Measurements from ENCODE around the gene UQCRHL.
"Not testable (repeated sequence)": the region's sequence is repeated elsewhere in the genome, so short reads cannot be mapped to it uniquely, and the experiment has no call there.

Gene UQCRHL

GRCh38 chr1:15835741-15836510 lies 28.5 kb upstream of the UQCRHL start:
- DNase-seq, result peak; percentile 69 to 100 (median 98)

DNA sequence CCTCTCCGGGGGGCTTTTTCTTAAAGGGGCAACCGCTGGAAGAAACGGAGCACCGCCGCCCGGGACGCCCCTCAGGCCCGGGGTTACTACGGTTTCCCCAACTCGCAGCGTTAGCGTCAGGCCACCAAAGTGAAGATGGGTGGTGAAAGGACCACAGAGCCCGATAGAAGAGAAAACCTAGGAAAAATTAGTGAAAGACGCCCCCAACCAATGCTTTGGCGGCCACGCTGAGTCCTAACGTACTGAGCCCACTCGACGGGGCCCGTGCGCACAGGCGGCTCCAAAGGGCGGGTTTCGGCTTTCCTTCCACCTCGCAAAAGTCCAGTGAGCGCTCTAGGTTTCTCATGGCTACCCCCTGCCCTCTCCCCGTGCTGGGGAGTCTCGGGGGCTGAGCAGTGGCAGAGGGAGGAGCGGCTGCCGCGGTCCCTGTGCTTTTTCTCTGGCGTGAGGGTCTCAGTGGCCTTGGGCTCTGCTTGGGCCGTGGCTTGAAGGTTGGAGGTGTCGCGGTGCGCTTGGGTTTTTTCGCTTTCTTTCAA lies 27.8 kb upstream of the UQCRHL start:
- peak in 4 of 56 donors; percentile 37 to 65 (median 53) for DNase-seq

DNA sequence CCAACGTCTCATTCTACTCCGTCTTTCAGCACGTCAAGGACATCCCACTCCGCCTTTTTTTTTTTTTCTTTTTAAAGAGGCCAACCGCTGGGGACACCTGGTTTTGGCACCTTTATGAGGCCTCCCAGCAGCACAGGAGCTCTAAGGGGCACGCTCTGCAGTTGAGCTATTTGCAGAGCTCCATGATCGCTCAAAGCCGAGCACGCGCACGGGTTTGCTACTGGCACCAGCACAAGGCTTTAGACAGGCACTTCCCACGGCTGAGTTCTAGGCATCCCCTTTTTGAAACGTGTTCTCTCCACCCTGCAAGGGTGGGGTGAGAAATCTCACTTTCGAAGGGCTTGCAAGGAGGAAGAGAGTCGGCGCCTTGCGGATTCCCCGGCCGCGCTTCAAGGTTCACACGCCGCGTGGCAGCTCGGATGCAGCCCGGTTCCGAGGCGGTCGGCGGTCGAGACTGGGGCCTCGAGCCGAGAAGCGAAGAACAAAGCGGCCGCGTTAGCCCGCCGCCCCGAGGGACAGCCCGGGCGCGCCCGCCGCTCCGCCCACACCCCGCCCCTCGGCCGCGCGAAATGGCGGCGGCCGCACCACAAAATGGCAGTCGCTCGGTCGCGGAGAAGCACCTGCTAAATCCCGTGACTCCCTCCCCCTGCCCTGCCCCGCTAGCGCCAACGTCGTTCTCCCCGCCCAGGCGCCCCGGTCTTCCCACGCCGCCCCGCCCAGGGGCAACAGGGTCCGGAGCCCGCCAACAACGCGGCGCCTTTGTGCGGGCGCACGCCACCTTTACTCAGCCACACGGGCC lies 27.2 kb upstream of the UQCRHL start:
- DNase-seq, result peak in 55 of 56 donors; percentile 46 to 93 (median 84)

DNA sequence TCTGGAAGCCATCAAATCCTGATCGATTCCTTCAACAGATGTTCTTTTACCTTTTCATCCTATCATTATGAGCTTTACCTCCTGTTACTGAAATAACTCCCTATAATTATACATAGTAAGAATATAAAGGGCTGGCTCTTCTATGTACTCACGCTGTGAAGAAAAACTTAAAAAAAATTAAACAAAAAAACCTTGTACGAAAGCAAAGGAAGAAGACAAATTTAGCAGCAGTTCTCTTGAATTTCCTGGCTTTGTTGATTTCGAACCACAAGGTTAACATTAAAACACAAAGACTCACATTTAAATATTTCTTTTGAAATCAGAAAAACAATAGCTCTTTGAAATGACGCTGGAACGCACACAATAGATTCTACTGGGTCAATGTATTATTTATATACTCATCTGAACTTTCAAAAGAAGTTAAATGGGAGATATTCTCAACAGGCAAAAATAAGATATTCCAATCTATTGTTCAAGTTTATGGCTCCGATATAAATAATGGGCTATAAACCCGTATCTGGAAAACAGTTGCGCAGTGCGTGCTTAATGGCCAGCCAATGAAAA lies 26.5 kb upstream of the UQCRHL start:
- DNase-seq, result no peak

GRCh38 chr1:15833069-15833679 lies 25.7 kb upstream of the UQCRHL start:
- peak in 20 of 56 donors; percentile 9 to 29 (median 18) for DNase-seq

GRCh38 chr1:15830258-15830657 lies 22.8 kb upstream of the UQCRHL start:
- DNase-seq, result no peak

DNA sequence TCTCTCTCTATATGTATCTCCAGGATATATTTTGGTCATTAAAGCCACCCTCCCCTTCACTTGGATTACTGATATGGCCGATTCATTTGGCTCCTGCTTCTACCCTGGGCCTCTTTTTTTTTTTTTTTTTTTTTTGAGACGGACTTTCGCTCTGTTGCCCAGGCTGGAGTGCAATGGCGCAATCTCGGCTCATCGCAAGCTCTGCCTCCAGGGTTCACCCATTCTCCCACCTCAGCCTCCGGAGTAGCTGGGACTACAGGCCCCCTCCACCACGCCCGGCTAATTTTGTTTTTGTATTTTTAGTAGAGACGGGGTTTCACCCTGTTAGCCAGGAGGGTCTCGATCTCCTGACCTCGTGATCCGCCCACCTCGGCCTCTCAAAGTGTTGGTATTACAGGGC lies 21.5 kb upstream of the UQCRHL start:
- not testable (repeated sequence) for DNase-seq

- not testable (repeated sequence) for DNase-seq
These were observed 20.1 kb upstream of the UQCRHL start for GRCh38 chr1:15827567-15827966.

DNA sequence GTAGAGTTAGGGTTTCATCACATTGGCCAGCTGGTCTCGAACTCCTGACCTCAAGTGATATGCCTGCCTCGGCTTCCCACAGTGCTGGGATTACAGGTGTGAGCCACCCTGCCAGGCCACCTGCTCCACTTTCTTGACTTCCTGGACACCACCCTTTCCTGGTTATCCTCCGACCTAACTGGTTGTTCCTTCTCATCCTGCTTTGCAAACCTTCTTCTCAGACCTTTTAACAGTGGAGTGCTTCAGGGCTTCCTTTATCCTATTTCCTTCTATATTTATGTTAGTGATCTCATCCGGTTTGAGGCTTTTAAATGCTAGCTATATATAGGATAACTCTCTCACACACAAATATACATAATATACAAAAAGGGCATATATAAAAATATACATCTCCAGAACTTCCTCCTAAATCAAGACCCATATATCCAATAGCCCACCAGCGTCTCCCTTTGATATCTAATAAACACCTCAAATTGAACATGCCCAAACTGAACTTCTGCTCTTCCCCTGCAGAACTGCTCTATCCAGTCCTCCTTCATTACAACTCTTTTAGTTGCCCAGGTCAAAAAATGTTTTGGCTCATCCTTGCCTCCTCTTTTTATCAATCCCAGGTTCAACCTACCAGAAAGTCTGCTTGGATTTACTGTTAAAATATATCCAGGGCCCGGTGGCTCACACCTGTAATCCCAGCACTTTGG lies 19.5 kb upstream of the UQCRHL start:
- DNase-seq, result no peak

- DNase-seq, result no peak
These were observed 18.4 kb upstream of the UQCRHL start for GRCh38 chr1:15825800-15826199.

DNA sequence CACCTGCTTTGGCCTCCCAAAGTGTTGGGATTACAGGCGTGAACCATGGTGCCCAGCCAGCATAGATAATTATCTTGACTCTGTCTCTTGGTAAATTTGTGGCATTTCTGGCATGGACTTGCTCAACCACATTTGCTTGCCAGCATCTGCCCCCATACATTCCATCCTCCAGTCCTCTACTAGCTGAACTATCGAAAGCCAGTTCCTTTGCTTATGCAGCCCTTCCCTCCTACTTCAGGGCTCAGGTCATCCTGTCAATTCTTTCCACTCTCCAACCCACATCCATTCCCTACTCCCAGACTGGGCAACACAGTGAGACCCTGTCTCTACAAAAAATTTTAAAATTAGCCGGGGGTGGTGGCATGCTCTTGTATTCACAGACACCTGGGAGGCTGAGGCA lies 13.0 kb upstream of the UQCRHL start:
- DNase-seq, result no peak

- no peak for DNase-seq
These were observed 9.2 kb upstream of the UQCRHL start for GRCh38 chr1:15816674-15817073.

- peak in 3 of 56 donors; percentile 5 to 69 (median 8) for DNase-seq
These were observed 2.6 kb upstream of the UQCRHL start for GRCh38 chr1:15810073-15810472.

DNA sequence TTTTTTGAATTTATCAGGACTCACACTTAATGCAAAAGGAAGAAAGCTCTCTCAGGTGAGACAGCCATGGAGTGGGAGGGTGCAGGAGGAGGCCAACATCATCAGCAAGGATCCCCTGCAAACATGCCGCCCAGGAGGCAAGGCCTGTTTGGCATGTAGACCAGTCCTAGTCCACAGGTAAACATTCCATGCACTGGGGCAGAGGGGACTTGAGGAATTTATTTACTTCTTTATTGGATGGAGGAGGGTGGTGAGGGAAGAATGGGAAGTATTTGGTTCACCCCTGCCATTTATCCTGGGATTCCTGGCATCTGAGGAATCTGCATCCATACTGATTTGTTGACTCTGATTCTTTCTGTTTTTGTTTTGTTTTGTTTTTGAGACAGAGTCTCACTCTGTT lies 1.5 kb upstream of the UQCRHL start:
- no peak for DNase-seq

- DNase-seq, result no peak
These were observed 328 bp downstream of the UQCRHL start for GRCh38 chr1:15807121-15807520.

- DNase-seq, result no peak
These were observed 3.4 kb downstream of the UQCRHL start for GRCh38 chr1:15804060-15804459.

GRCh38 chr1:15803380-15803779 lies 4.1 kb downstream of the UQCRHL start:
- DNase-seq, result peak in 2 of 56 donors; percentile 1 to 12

DNA sequence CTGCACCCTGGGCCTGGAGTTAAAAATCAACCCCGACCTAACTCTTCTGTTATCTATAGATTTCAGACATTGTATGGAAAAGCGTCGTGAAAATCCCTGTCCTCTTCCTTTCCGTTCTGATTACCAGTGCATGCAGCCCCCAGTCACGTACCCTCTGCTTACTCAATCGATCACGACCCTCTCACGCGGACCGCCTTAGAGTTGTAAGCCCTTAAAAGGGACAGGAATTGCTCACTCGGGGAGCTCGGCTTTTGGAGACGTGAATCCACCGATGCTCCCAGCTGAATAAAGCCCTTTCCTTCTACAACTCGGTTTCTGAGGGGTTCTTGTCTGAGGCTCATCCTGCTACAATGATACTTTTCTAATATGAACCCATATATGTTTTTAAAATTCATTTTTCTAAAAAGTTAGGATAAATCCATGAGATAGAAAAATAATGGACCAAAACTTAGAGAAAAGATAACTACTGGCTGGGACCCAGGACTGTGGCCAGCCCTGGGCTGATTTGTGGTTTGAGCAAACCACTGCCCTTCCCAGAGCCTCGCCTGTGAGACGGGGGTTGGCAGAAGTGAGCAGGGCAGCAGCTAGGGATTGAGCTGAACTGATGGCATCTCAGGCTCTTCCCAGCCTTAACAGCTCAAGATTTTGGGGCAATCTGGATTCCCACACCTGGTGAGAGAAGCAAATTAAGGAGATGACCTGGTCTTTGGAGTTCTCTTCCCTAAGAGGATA lies 5.0 kb downstream of the UQCRHL start:
- no peak for DNase-seq

DNA sequence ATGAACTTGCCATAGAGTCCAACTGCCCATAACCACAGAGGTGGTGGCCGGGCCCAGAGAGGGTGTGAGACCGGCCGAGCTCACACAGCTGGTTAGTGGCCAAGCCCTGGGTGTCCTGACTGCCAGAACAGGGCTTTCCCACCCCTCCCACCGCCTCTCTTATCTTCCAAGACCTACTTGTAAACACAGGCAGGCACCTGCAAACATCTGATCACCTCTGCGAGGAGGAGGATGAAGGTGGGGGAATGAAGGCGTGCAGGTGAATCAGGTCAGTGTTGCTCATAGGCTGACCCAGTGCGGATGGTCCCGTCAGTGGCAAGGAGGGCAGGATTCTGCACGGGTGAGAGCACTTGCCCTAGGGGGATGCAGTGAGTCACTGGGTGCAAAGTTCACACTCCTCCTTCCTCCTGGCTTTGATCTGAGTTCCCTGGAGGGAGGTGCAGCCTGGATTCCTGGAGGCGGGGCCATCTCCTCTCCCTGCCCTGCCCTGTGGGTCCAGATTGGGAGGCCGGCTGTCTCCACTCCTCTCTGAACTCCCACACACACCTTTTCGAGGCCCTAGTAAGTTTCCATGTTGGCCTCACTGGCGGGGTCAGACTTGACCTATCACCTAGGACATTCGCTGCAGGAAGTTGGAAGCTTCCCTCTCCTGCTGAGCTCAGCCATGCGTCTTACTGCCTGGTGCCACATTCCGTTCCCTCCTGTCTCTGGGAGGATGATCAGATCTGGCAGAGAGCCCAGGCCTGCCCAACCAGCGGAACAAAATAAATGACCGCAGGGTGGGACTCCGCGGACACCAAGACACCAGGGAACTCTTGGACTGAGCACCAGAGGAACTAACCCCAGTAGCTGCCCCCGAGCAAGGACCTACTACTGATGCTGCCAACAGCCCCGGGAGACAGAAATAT lies 7.3 kb downstream of the UQCRHL start:
- no peak for DNase-seq
